NT2/D1 (cell line): ENCODE data around the gene IGFBP4.

Experiments used
- DNase-seq: peaks from one replicate; pipeline ENCODE4 v3.0.0-alpha.2; 2011; ENCODE audit warnings: low read depth, low spot score
- H3K27me3 ChIP-seq: 2 replicates; pipeline ENCODE4 v1.6.0; 2011; ENCODE audit warnings: mild to moderate bottlenecking; ENCODE audit not compliant: insufficient read length, insufficient read depth
- H3K36me3 ChIP-seq: 2 replicates; pipeline ENCODE4 v1.6.1; 2011; ENCODE audit warnings: mild to moderate bottlenecking, low read length, mixed read lengths; ENCODE audit not compliant: insufficient read depth, insufficient read length
- H3K4me1 ChIP-seq: 2 replicates; pipeline ENCODE4 v1.5.1; 2011; ENCODE audit not compliant: insufficient read depth, insufficient read length
- H3K4me3 ChIP-seq: 2 replicates; pipeline ENCODE4 v1.5.1; 2011; ENCODE audit warnings: low read depth; ENCODE audit not compliant: insufficient read length
- H3K9ac ChIP-seq: 2 replicates; pipeline ENCODE4 v1.6.0; 2011; ENCODE audit warnings: low read depth; ENCODE audit not compliant: insufficient read length
- H3K9me3 ChIP-seq: 2 replicates; pipeline ENCODE4 v1.5.1; 2011; ENCODE audit warnings: mild to moderate bottlenecking, low read length; ENCODE audit not compliant: insufficient read depth
- SUZ12 ChIP-seq: IDR thresholded peaks from 2 replicates; pipeline ENCODE4 v1.6.1; 2011; ENCODE audit not compliant: insufficient read length, insufficient read depth; ENCODE audit errors: extremely low read depth
- YY1 ChIP-seq: IDR thresholded peaks from 2 replicates; pipeline ENCODE4 v1.6.1; 2011; ENCODE audit not compliant: insufficient read length, insufficient read depth
- ZNF274 ChIP-seq: IDR thresholded peaks from 2 replicates; pipeline ENCODE4 v1.6.1; 2011; ENCODE audit warnings: mild to moderate bottlenecking, low read depth, low read length

The IGFBP4 gene

DNA sequence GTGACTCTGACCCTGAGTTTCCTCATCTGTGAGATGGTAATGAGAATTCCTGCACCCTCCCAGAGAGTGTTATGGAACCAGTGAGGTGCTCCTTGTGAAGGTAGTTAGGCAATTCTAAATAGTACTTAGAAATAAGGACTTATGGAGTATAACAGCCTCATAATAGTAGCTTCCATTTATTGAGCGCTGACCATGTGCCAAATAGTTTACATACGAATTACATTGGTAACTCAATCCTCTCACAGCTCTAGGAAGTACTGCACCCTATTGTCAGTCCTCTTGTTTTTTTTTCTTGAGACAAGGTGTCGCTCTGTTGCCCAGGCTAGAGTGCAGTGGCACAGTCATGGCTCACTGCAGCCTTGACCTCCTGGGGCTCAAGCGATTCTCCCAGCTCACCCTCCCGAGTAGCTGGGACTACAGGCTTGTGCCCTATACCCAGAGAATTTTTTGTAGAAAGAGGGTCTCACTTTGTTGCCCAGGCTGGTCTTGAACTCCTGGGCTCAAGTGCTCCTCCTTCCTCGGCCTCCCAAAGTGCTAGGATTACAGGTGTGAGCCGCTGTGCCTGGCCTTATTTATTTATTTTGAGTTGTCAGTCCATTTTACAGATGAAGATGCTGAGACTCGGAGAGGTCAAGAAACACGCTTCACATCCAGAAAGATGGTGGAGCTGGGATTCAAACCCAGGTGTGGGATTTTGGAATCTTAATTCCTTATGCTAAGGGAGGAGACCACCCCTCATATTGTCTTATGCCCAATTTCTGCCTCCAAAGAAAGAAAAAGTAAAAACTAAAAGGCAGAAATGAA, 55.2 kb downstream of the IGFBP4 start:
- H3K9me3 ChIP-seq, result peaks cover 7% of the 10 kb centered on the region; the same call in 1 of the 2 replicates
- no peak for DNase-seq
- no peaks in the 10 kb centered on the region for H3K36me3 ChIP-seq
- peaks cover 17% of the 10 kb centered on the region for H3K4me1 ChIP-seq
- H3K4me3 ChIP-seq, result no peak overlapping the region
- no peak for TF ChIP-seq ZNF274
- H3K27me3 ChIP-seq, result no peaks in the 10 kb centered on the region
- no peak overlapping the region for H3K9ac ChIP-seq

DNA sequence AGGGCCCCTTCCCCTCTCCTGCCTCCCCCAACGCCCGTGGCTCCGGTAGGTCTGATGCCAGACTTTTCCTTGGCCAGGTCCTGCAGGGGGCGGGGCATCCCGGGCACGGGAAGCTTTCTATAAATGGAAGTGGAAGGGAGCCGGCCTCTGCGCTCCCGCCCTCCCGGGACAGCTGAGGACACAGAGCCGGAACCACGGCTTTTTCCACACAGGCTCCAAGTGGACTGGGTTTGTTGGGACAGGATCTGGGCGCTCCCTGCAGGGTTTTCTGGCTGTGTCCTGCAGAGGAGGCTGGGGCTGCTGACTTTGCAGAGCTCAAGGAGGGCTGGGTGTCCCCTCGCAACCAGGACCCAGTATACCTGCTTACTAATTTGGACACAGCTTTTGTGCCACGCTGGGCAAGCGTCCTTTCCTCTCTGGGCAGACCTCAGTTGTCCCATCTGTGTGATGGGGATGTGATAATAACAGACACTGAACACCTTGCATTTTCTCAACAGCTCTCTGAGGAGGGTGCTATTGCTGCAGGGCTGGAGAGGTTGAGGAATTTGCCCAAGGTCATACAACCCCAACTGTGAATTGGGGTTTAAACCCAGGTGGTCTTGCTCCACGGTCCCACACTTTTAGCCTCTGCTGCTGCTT, 56.4 kb downstream of the IGFBP4 start:
- H3K9ac ChIP-seq, result peak overlapping the region; percentile 6
- no peaks in the 10 kb centered on the region for H3K36me3 ChIP-seq
- no peak for DNase-seq

DNA sequence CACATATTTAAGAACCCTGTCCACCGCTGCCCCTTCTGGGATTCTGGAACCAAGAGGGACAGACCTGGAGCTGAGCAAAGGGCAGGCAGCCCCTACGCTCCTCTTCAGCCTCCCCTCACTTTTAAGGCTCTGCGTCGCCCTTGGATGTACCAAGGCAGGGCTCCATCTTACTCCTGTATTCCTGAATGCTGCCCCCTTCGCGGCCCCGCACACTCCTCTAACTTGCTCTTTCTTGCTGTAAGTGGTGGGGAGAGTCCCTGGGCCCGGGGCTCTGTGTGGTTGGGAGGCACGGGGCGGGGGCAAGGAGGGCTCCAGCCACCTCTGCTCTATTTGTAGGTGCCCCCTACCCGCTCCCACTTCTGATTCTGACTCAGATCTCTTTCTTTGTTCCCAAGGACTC, 56.9 kb downstream of the IGFBP4 start:
- Histone ChIP-seq H3K4me3 (no peak overlapping the region), H3K9ac (no peak overlapping the region), H3K9me3 (peaks cover 8% of the 10 kb centered on the region; the same call in 1 of the 2 replicates), H3K36me3 (no peaks in the 10 kb centered on the region), H3K4me1 (peaks cover 17% of the 10 kb centered on the region), H3K27me3 (no peaks in the 10 kb centered on the region)
- DNase-seq, result no peak
- TF ChIP-seq SUZ12 (no peak), YY1 (no peak), ZNF274 (no peak)

More for the DNA sequence above, 56.4 kb downstream of the IGFBP4 start:
- peaks cover 17% of the 10 kb centered on the region for H3K4me1 ChIP-seq
- H3K9me3 ChIP-seq, result peaks cover 8% of the 10 kb centered on the region; the same call in 1 of the 2 replicates
- no peak for TF ChIP-seq YY1
- no peak for TF ChIP-seq SUZ12
- TF ChIP-seq ZNF274, result no peak
- H3K27me3 ChIP-seq, result no peaks in the 10 kb centered on the region
- no peak overlapping the region for H3K4me3 ChIP-seq

DNA sequence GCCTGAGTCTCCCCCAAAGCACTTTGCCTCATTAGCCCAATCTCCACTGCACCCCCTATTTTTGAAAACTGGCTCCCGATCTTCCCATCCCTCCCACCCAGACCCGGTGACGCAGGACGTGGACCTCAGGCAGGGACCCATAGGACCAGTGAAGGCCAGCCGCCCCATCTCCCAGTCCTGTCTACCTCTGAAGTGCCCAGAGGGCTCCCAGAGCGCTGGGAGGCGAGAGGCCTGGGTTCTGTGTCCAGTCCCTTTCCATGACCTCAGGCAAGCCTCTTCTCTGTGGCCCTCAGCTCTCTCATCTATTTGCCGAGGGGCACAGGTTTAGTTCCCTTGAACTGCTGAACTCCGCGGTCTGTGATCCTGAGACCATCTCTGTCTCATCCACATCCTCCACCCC, 57.5 kb downstream of the IGFBP4 start:
- Histone ChIP-seq H3K4me3 (no peak overlapping the region), H3K9me3 (peaks cover 8% of the 10 kb centered on the region; the same call in 1 of the 2 replicates), H3K27me3 (no peaks in the 10 kb centered on the region), H3K36me3 (no peaks in the 10 kb centered on the region), H3K9ac (peak overlapping the region; percentile 47), H3K4me1 (peaks cover 17% of the 10 kb centered on the region)
- no peak for DNase-seq
- TF ChIP-seq ZNF274 (no peak), YY1 (no peak), SUZ12 (no peak)

DNA sequence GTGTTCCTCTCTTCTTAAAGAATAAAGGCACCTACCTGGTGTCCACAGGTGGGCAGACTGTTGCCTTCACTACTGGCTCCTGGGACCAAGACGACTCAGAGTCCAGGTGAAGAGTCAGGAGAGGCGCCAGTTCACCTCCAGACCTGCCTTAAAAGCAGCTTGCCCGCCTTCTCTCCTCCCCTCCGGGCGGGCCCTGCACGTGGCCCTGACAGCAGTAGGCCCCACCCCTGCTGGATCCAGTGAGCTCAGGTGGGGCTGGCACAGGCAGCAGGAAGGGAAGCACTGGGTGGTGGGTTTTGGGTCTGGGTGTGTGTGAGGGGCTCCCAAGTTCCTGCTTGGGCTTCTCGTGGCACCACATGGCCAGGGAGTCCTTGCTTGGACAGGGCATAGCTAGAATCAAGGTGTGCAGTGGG, 58.3 kb downstream of the IGFBP4 start, which contains the start of gene TNS4:
TSS of gene TNS4 (minus strand) at position 125 of the 413 bp plus-strand sequence. CDS start 5,198 bp downstream, outside the sequence.
- Histone ChIP-seq H3K9me3 (peaks cover 8% of the 10 kb centered on the region; the same call in 1 of the 2 replicates), H3K27me3 (no peaks in the 10 kb centered on the region), H3K9ac (peak within 1 kb of the TSS; percentile 47), H3K36me3 (no peaks in the 10 kb centered on the region), H3K4me3 (no peak within 1 kb of the TSS), H3K4me1 (peaks cover 17% of the 10 kb centered on the region)
- no peak for TF ChIP-seq SUZ12
- no peak for TF ChIP-seq YY1
- TF ChIP-seq ZNF274, result no peak
- DNase-seq, result no peak

DNA sequence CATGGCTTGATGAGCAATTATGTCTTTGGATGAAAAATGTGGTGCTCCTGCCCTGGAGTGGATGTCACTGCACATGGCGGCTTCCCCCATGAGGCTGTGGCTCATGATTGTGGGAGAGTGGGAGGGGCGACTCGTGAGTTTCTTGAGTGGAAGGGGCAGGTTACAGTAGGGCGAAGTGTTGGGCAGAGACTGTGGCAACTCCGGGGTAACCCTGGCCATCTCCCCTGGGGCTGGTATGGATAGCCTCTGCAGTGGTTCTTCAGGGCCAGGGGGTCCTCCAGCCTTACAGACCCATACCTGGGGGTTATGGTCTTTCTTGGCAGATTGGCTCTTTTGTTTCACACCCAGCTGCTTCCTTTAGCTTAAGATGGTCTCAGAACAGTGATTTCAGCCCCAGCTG, 59.5 kb downstream of the IGFBP4 start:
- TF ChIP-seq ZNF274 (no peak), SUZ12 (no peak), YY1 (no peak)
- H3K4me1 ChIP-seq, result peaks cover 20% of the 10 kb centered on the region
- no peak for DNase-seq

DNA sequence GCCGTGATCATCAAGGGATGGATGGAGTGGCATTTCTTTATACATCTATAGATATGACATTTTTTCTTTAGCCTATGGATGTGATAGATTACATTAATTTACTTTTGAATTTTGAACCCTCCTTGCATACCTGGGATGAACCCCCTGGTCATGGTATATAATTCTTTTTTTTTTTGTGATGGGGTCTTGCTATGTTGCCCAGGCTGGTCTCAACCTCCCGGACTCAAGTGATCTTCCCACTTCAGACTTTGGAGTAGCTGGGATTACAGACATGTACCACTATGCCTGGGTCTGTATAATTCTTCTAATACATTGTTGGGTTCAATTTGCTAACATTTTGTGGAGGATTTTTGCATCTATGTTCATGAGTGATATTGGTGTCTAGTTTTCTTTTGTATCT, 59.9 kb downstream of the IGFBP4 start:
- H3K4me3 ChIP-seq, result no peak overlapping the region
- H3K4me1 ChIP-seq, result peaks cover 18% of the 10 kb centered on the region
- H3K9ac ChIP-seq, result no peak overlapping the region
- H3K27me3 ChIP-seq, result no peaks in the 10 kb centered on the region
- peaks cover 8% of the 10 kb centered on the region; the same call in 1 of the 2 replicates for H3K9me3 ChIP-seq
- no peak for DNase-seq
- TF ChIP-seq SUZ12 (no peak), YY1 (no peak), ZNF274 (no peak)
- no peaks in the 10 kb centered on the region for H3K36me3 ChIP-seq

More for the DNA sequence above, 59.5 kb downstream of the IGFBP4 start:
- Histone ChIP-seq H3K4me3 (no peak overlapping the region), H3K9ac (no peak overlapping the region), H3K9me3 (peaks cover 8% of the 10 kb centered on the region; the same call in 1 of the 2 replicates), H3K36me3 (no peaks in the 10 kb centered on the region), H3K27me3 (no peaks in the 10 kb centered on the region)
